Hindlimb muscle (tissue), 1 donor: ENCODE data around the gene OGT. TPM values are rescaled to one million over a fixed set of nuclear protein-coding genes. Genes with fewer than 3 reads are reported as not detected.

Source experiments
- DNase-seq: peaks from one replicate; pipeline ENCODE4 v3.0.0-alpha.2; 2013
- polyA plus RNA-seq: library from polyadenylated mRNA; unstranded; fragments of 120-200 nt; gene quantifications from one replicate; pipeline ENCODE4 v1.2.1, GENCODE V29; 2013; ENCODE audit not compliant: insufficient read length

OGT gene
- polyA plus RNA-seq, 1 donor = 145 TPM

DNA sequence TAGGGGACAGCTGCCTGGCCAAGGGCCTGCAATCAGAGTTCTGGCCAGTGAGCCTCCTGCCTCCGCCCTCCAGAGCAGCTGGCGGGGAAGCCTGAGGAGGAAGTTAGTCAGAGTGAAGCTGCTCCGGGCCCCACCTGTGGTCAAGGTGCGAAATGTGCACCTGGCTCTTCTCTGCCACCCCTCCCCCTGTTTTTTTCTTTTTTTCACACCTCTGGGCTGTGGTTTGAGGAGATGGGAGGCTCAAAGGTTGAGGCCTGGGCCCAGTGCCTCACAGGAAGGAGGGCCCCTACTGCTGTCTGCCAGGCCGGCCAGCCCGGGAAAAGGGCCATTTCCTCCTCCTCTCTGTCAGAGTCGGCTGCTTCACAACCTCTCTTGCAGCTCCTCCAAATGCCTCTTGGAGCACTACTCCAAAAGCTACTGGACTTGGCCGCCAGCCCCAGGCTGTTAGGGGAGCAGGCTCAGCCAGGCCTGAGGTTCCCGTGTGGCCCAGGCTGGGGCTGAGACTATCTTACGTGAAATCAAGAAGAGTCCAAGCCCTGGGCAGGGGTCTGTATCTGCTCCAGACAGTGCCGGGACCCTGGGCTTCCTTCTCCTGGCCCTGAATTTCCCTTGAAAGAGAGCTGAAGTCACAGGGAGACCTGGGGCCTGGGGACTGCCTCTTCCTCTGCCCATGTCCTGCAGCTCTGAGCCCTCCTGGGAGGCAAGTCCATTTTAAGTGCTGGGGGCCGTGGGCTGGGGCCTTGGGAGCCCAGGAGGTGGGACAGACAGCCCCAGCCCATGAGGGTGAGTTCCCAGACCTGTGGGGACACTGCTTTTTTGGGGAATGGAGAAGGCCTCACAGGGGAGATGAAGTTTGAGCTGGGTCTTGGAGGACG lies 89.9 kb downstream of the OGT start:
- DNase-seq = peak; percentile 83

DNA sequence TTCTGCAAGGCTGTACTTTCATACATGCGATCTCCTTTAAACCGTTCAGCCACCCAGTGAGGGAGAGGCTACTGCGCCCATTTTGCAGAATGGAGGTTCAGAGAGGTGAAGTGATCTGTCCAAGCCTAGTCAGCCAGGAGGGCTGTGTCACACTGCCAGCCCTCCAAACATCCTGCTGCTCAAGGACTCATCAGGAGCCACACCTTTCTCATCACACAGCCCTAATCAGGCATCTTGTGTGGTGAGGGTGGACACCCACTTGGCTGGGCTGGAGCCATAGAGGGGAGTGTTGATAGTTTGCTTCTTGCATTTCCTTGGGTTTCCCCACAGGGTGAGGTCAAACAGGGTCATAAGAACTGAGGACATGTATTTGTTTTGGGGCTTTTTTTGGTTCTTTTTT lies 90.8 kb downstream of the OGT start:
- DNase-seq = no peak

DNA sequence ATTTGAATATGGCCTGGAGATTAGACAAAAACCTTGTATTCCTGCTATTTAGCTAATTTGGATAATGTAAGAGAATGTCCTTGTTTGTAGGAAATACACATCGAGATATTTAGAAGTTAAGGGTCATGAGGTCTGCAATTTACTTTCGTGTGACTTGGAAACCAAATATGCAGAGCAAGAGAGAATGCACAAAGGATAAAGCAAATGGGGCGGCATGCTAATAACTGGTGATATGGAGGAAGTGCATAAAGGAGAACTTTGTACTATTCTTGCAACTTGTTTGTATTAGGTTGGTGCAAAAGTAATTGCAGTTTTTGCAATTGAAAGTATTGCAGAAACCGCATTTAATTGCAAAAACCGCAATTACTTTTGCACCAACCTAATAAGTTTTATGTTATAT lies 92.6 kb downstream of the OGT start:
- no peak for DNase-seq

Other genes starting within 250 kb of the OGT start
- 320 TPM for gene NONO, start 249.5 kb upstream of the OGT start, polyA plus RNA-seq
- 114 TPM for gene ITGB1BP2, start 231.4 kb upstream of the OGT start, polyA plus RNA-seq
- gene TAF1, start 166.7 kb upstream of the OGT start, polyA plus RNA-seq = 27.2 TPM
- gene GCNA, start 45.3 kb downstream of the OGT start, polyA plus RNA-seq = 2.1 TPM
- 0.32 TPM for gene CXCR3, start 85.4 kb downstream of the OGT start, polyA plus RNA-seq
- not detected for gene CXorf49, start 185.2 kb downstream of the OGT start, polyA plus RNA-seq
- gene CXorf49B, start 230.2 kb downstream of the OGT start, polyA plus RNA-seq = not detected